ENCODE data around the gene MAFF. TPM values are rescaled to one million over a fixed set of nuclear protein-coding genes. Genes with fewer than 3 reads are reported as not detected.

Gene MAFF
- total and polyA plus RNA-seq, 2 donors = 8.4 to 32.4 TPM

DNA sequence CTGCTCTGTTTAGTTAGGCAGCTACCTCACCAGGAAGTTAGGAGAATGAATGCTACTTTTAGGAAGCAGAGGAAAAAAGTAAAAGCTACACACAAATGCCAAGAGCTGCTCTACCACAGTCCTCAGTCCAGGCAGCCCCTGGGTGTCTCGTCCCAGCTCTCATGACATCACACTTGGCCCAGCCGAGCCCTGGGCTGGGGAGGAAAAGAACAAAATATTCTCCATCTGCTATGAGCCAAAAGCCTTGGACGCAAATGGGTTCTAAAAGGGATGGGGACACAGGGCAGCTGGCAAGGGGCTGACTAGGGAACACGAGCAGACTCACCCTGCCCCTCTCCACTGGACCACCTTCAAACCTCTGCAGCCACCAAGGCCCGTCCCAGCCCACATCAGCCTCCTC is 44.9 kb downstream of the MAFF start:
- no peak overlapping the region for H3K27ac ChIP-seq (ENCODE audit: low read depth)
- H3K36me3 ChIP-seq (ENCODE audit: insufficient read depth) = no peaks in the 10 kb centered on the region
- no peaks in the 10 kb centered on the region for H3K4me1 ChIP-seq (ENCODE audit: insufficient read depth)
- no peak for DNase-seq (ENCODE audit: extremely low spot score)
- 43% methylated on average over 5 of the region's 5 CpGs for WGBS
- H3K4me3 ChIP-seq (ENCODE audit: low read depth, low read length) = no peak overlapping the region

DNA sequence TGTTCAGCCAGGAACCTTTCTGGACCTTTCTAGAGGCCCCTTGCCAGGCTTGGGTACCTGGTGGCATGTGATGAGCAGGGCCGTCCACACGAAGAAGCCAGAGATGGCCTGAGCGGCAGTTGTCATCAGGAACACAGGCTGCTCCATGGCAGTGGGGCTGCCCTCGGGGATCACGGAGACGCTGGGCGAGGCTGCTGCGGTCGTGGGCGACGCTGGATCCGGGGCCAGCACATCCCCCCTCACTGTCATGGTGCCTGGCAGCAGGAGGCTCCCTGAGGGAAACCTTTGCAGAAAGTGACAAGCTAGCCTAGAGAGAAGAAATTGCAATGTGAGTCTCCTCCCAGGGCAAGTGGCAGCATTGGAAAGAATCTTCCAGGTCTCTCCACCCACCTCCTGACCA is 45.9 kb downstream of the MAFF start:
- H3K27ac ChIP-seq (ENCODE audit: low read depth) = no peak overlapping the region
- 91% methylated on average over 12 of the region's 12 CpGs for WGBS

DNA sequence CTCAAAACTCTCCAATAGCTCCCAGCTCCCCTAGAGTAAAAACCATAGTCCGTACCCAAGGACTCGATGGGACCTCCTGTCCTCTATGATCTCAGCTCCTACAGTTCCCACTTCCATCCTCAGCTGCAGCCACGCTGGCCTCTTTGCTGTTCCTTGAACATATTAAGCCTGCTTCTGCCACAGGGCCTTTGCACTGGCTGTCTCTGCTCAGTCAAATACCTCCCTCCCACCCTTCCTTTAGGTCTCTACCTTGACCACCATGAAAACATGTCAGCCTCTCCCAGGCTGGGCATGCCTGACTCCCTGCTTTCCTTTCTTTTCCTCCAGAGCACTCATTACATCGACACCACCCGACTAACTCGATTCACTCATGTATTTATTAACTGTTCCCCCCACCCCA is 46.5 kb downstream of the MAFF start:
- Histone ChIP-seq H3K4me3 (ENCODE audit: low read depth, low read length) (no peak overlapping the region), H3K4me1 (ENCODE audit: insufficient read depth) (no peaks in the 10 kb centered on the region), H3K27ac (ENCODE audit: low read depth) (no peak overlapping the region), H3K36me3 (ENCODE audit: insufficient read depth) (no peaks in the 10 kb centered on the region)
- DNase-seq (ENCODE audit: extremely low spot score) = no peak
- WGBS = 93% methylated on average over 6 of the region's 6 CpGs

More for the DNA sequence above, 45.9 kb downstream of the MAFF start:
- Histone ChIP-seq H3K36me3 (ENCODE audit: insufficient read depth) (no peaks in the 10 kb centered on the region), H3K4me1 (ENCODE audit: insufficient read depth) (no peaks in the 10 kb centered on the region), H3K4me3 (ENCODE audit: low read depth, low read length) (no peak overlapping the region)
- no peak for DNase-seq (ENCODE audit: extremely low spot score)

DNA sequence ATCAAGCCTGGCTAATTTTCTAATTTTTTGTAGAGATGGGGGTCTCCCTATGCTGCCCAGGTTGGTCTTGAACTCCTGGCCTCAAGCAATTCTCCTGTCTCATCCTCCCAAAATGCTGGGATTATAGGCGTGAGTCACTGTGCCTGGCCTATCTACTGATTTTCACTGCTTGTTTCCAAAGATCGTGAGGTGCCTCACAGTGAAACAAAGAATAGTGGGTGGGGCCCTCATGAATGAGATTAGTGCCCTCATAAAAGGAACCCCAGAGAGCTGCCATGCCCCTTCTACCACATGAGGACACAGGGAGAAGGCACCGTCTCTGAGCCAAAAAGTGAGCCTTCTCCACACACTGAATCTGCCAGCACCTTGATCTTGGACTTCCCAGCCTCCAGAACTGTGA is 47.5 kb downstream of the MAFF start:
- no peaks in the 10 kb centered on the region for H3K4me1 ChIP-seq (ENCODE audit: insufficient read depth)

DNA sequence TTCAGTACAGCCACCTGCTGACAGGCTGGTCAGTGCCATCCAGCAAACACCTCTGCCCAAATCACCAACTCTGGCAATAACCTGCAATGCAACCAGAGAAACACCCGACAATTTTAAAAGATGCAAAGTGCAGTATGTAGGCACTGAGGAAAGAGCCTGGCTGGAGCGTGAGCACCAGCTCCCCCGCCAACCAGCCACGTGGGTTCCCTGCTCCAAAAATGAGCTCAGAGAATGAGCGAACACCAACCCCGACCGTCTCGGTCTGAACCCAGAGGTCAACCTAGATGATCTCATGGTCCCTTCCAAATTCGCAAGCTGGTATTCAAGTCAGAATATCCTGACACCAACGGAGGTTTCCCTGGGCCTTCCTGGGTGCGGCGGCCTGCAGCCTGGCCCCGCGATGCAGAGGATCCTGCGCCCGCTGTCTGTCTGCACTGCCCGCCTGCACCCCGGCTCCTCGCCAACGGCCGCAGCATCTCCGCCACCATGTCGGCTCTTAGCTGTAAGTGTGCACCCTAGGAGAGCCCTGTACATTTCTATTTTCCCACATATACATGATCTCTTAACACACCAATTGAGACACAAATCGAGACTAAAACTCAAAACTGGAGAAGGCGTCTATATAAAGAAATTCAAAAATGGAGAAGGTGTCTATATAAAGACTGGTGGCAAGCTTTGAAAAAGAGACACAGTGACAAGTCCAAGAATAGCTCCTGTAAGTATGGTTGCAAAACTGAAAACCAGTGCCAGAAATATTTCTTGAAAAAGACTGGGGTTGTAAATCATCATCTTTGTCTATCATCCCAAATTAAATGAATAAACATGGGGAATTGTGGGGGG is 48.2 kb downstream of the MAFF start:
- H3K36me3 ChIP-seq (ENCODE audit: insufficient read depth) = no peaks in the 10 kb centered on the region
- H3K4me1 ChIP-seq (ENCODE audit: insufficient read depth) = no peaks in the 10 kb centered on the region
- no peak overlapping the region for H3K4me3 ChIP-seq (ENCODE audit: low read depth, low read length)
- H3K27ac ChIP-seq (ENCODE audit: low read depth) = no peak overlapping the region
- DNase-seq (ENCODE audit: extremely low spot score) = no peak
- WGBS = 91% methylated on average over 25 of the region's 25 CpGs

More for the DNA sequence above, 47.5 kb downstream of the MAFF start:
- Histone ChIP-seq H3K36me3 (ENCODE audit: insufficient read depth) (no peaks in the 10 kb centered on the region), H3K27ac (ENCODE audit: low read depth) (no peak overlapping the region), H3K4me3 (ENCODE audit: low read depth, low read length) (no peak overlapping the region)
- DNase-seq (ENCODE audit: extremely low spot score) = no peak
- WGBS = 94% methylated on average over 3 of the region's 3 CpGs

DNA sequence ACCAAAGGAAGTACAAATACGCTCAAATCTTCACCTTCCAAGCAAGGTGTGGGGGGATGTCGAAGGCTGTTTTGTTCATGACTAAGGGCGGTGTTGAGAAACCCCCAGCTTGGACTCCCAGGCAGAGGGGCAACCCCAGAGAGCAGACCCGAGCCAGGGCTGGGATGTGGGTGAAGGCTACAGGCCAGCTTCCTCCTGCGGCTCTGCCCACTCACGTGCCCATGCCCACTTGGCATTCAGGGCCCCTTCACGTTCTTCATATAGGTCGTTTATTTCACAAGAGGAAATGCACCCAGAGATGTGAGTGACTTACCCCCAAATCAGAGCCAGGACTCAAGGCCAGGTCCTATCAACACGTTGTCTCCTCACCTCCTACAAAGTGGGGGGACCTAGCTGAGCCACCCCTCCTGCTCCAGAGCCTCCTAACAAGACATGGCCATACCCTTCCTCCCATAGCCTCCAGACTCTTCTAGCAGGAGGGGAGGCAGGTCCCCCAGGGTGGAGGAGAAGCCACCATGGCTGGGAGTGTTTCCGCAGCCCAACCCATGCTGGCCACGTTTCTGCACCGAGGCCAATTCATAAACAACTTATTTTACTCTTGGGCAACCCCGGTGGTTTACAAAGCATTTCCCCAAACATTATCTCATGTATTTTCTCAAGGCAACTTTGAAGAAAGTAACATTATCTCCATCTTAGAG is 49.0 kb downstream of the MAFF start:
- no peaks in the 10 kb centered on the region for H3K4me1 ChIP-seq (ENCODE audit: insufficient read depth)
- H3K4me3 ChIP-seq (ENCODE audit: low read depth, low read length) = no peak overlapping the region
- DNase-seq (ENCODE audit: extremely low spot score) = no peak
- H3K36me3 ChIP-seq (ENCODE audit: insufficient read depth) = no peaks in the 10 kb centered on the region
- no peak overlapping the region for H3K27ac ChIP-seq (ENCODE audit: low read depth)
- 65% methylated on average over 13 of the region's 13 CpGs for WGBS

DNA sequence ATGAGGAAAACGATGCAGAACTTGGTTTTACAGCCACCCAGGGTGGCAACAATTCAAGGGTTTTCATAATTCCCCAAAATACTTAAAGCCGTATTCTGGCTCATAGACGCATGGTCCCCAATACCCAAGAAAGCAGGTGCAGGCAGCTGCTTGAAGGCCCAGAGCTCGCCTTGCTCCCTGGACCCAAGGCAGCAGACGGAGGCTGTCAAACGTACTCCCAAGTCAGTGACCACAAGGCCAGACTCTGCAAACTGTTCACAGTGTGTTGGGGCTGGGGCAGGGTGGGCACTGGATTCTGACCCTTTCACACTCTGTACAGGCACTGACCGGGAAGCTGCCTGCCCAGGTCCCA is 49.5 kb downstream of the MAFF start:
- Histone ChIP-seq H3K4me1 (ENCODE audit: insufficient read depth) (no peaks in the 10 kb centered on the region), H3K27ac (ENCODE audit: low read depth) (no peak overlapping the region), H3K4me3 (ENCODE audit: low read depth, low read length) (no peak overlapping the region), H3K36me3 (ENCODE audit: insufficient read depth) (no peaks in the 10 kb centered on the region)
- WGBS = 70% methylated on average over 7 of the region's 7 CpGs
- no peak for DNase-seq (ENCODE audit: extremely low spot score)

DNA sequence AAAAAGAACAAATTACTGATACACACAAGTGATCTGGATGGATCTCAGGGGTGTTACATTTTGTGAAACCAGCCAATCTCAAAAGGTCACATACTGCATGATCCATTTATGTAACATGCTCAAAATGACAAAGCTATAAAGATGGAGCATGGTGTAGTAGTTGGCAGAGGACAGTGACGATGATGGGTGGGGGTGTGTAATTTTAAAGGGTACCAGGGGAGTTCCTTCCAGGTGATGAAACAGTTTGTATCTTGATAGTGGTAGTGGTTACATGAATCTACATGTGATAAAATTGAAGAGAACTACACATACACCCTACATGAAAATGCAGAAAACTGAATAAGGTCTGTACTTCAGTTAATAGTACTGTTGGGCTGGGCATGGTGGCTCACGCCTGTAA is 53.9 kb downstream of the MAFF start:
- no peak for DNase-seq (ENCODE audit: extremely low spot score)
- Histone ChIP-seq H3K27ac (ENCODE audit: low read depth) (no peak overlapping the region), H3K36me3 (ENCODE audit: insufficient read depth) (no peaks in the 10 kb centered on the region), H3K4me1 (ENCODE audit: insufficient read depth) (no peaks in the 10 kb centered on the region), H3K4me3 (ENCODE audit: low read depth, low read length) (no peak overlapping the region)
- WGBS = 95% methylated on average over 2 of the region's 2 CpGs

DNA sequence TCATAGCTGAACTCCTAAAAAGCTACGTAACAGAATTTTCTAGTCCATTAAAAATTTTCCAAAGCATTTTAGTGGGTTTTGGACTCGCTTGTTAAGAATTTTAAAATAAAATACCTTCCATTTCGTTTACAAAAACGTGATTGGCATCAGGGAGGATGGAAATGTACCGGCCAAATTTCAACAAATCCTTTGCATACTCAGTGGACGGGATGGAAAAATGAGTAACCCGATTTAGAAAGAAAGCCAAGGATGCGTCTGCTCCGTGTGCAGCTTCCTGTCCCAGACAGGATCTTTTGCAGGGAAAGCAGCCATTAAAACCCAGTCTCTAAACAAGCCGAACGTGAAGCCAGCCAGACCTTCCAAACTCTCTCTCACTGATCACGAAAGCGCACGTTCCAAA is 55.4 kb downstream of the MAFF start:
- H3K4me1 ChIP-seq (ENCODE audit: insufficient read depth) = no peaks in the 10 kb centered on the region

DNA sequence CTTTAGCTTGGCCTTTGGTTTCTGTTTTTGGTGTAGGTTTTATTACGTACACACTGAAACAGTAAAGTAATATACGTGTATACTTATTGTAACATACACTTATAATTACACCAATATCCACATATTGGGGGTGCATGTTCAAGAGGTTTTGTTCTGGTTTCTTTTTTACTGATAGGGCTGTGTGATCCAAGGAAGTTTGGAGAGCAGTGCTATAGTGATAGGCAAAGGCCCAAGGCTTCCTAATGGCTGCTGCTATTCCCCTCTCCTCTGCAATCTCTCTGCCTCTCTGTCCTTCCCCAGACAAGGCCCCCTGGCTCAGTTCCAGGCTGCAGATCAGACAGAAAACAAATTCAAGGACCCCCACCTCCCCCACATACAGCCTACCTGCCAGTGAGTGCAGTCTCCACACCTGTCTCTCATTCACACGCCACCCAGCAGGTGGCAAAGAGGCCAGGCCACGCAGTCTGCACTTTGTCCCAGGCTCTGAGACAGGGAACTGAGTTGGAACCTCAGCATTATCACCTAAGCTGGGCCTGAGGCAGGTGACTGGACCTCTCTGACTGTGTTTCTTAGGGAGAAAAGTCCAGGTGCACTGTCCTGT is 56.0 kb downstream of the MAFF start:
- DNase-seq (ENCODE audit: extremely low spot score) = no peak
- WGBS = 53% methylated on average over 4 of the region's 4 CpGs
- Histone ChIP-seq H3K4me3 (ENCODE audit: low read depth, low read length) (no peak overlapping the region), H3K36me3 (ENCODE audit: insufficient read depth) (no peaks in the 10 kb centered on the region), H3K4me1 (ENCODE audit: insufficient read depth) (no peaks in the 10 kb centered on the region), H3K27ac (ENCODE audit: low read depth) (peak overlapping the region; percentile 80)

More for the DNA sequence above, 55.4 kb downstream of the MAFF start:
- WGBS = 21% methylated on average over 14 of the region's 14 CpGs
- Histone ChIP-seq H3K4me3 (ENCODE audit: low read depth, low read length) (no peak overlapping the region), H3K36me3 (ENCODE audit: insufficient read depth) (no peaks in the 10 kb centered on the region), H3K27ac (ENCODE audit: low read depth) (peak overlapping the region; percentile 55)
- DNase-seq (ENCODE audit: extremely low spot score) = no peak

DNA sequence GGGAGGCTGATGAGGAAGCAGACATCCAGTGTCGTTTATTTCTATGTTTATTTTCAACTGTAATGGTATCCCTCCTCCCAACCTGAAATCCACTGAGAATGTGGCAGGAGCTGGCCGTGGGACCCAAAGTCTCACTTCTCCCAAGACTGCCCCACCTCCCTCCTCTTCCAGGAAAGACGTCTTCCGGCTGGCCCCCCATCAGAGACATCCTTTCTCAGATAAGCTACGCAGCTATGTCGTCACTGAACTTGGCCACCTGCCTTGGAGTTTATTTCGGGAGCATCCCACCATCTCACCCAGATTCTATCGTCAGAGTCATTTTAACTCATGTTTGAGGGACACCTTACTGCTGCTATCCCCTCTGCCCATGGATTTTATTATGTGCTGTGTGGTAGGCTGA is 57.1 kb downstream of the MAFF start:
- no peak for DNase-seq (ENCODE audit: extremely low spot score)
- WGBS = 25% methylated on average over 8 of the region's 8 CpGs
- Histone ChIP-seq H3K27ac (ENCODE audit: low read depth) (peak overlapping the region; percentile 33), H3K36me3 (ENCODE audit: insufficient read depth) (no peaks in the 10 kb centered on the region), H3K4me1 (ENCODE audit: insufficient read depth) (no peaks in the 10 kb centered on the region), H3K4me3 (ENCODE audit: low read depth, low read length) (no peak overlapping the region)

DNA sequence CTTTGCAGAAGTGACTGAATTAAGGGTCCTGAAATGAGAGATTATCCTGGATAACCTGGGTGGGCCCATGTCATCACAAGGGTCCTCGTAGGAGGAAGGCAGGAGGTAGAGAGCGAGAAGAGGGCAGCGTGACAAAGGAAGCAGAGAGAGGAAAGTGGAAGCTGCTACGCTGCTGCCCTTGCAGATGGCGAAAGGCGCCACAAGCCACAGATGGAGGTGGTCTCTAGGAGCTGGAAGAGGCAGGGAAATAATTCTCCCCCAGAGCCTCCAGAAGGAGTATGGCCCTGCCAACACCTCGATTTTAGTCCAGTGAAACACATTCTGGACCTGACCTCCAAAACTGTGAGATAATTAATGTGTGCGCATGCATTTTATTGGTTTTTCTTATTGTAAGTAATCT is 57.6 kb downstream of the MAFF start:
- Histone ChIP-seq H3K27ac (ENCODE audit: low read depth) (no peak overlapping the region), H3K4me1 (ENCODE audit: insufficient read depth) (no peaks in the 10 kb centered on the region), H3K36me3 (ENCODE audit: insufficient read depth) (no peaks in the 10 kb centered on the region), H3K4me3 (ENCODE audit: low read depth, low read length) (no peak overlapping the region)
- WGBS = 88% methylated on average over 8 of the region's 8 CpGs
- DNase-seq (ENCODE audit: extremely low spot score) = no peak

DNA sequence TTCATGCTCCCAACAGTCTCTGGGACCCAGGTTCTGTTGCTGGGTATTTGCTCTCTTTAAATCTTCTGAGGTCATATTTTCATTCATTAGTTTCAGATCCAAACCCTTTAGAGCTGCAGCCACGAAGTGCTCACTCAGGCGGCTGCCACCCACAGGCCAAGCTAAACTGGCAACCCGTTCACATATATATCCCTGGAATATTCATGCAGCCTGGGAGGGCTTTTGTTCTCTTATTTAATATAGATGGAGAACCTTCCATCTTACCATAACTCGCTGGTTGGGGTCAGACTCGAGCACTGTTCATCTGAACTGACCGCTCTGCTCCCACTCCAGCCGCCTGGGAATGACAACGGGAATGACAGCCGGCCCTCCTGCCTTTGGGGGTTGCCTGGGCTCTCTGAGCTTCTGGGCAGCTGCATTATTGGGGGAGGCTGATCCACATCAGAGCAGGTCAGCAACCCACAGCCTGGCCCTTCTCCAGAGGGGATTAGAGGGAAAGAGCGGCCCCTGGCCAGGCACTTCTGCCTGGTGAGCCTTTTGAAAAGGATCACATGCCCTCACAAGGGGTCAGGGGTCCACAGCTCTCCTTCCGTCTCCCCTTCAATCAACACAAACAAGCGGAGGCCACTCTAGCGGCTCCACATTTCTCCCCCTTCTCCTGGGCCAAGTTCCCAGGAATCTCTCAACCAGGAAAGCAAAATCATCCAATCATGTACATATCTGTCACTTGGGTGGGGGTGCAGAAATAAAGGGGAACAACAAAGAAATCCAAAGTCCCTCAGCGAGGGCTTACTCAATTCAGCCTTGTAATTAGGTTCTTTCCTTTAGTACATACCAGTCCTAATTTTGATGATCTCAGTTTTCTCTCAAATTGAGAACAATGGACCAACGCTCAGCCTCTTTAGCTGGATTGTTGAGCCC is 59.2 kb downstream of the MAFF start:
- 32% methylated on average over 15 of the region's 15 CpGs for WGBS
- no peaks in the 10 kb centered on the region for H3K4me1 ChIP-seq (ENCODE audit: insufficient read depth)
- H3K36me3 ChIP-seq (ENCODE audit: insufficient read depth) = no peaks in the 10 kb centered on the region
- no peak for DNase-seq (ENCODE audit: extremely low spot score)
- H3K4me3 ChIP-seq (ENCODE audit: low read depth, low read length) = no peak overlapping the region
- H3K27ac ChIP-seq (ENCODE audit: low read depth) = peak overlapping the region; percentile 47
